ENCODE results near the gene DOK3. TPM values are rescaled to one million over a fixed set of nuclear protein-coding genes. Genes with fewer than 3 reads are reported as not detected.

Gene DOK3
- total RNA-seq, 1 experiment from 2014 or later = 138 TPM

- H3K27me3 ChIP-seq (ENCODE audit: low read length) = no peaks in the 10 kb centered on the region
- no peak overlapping the region for H3K4me3 ChIP-seq (ENCODE audit: low read length)
- H3K27ac ChIP-seq (ENCODE audit: low read length) = no peak overlapping the region
- no peak overlapping the region for H2AFZ ChIP-seq (ENCODE audit: low read length)
- H3K4me1 ChIP-seq (ENCODE audit: low read length) = no peaks in the 10 kb centered on the region
- no peak overlapping the region for H3K4me2 ChIP-seq (ENCODE audit: low read depth, low read length, poor library complexity, severe bottlenecking)
- H3K9me3 ChIP-seq (ENCODE audit: low read length) = no peaks in the 10 kb centered on the region
- no peak overlapping the region for H3K9ac ChIP-seq (ENCODE audit: low read length)
- no peaks in the 10 kb centered on the region for H4K20me1 ChIP-seq (ENCODE audit: insufficient read depth, low read depth, low read length)
- DNase-seq = no peak
- H3K36me3 ChIP-seq (ENCODE audit: insufficient read depth, low read length) = peaks cover 8% of the 10 kb centered on the region; the same call in 1 of the 2 replicates
- no peaks in the 10 kb centered on the region for H3K9me2 ChIP-seq (replicated peaks; ENCODE audit: insufficient read depth, low read length)
- 0 out of 2 replicates have a peak, but pooled peaks cover 5% of the 10 kb centered on the region for H3K79me2 ChIP-seq (ENCODE audit: low read length)
These were observed 19.9 kb upstream of the DOK3 start for GRCh38 chr5:177529247-177530203.

- Histone ChIP-seq H3K36me3 (ENCODE audit: insufficient read depth, low read length) (peaks cover 8% of the 10 kb centered on the region; the same call in 1 of the 2 replicates), H3K27ac (ENCODE audit: low read length) (no peak overlapping the region), H2AFZ (ENCODE audit: low read length) (no peak overlapping the region), H3K9ac (ENCODE audit: low read length) (no peak overlapping the region), H3K4me2 (ENCODE audit: low read depth, low read length, poor library complexity, severe bottlenecking) (no peak overlapping the region), H3K79me2 (ENCODE audit: low read length) (0 out of 2 replicates have a peak, but pooled peaks cover 1% of the 10 kb centered on the region), H3K9me2 (replicated peaks; ENCODE audit: insufficient read depth, low read length) (no peaks in the 10 kb centered on the region), H3K4me3 (ENCODE audit: low read length) (no peak overlapping the region), H4K20me1 (ENCODE audit: insufficient read depth, low read depth, low read length) (no peaks in the 10 kb centered on the region), H3K4me1 (ENCODE audit: low read length) (no peaks in the 10 kb centered on the region), H3K27me3 (ENCODE audit: low read length) (no peaks in the 10 kb centered on the region), H3K9me3 (ENCODE audit: low read length) (no peaks in the 10 kb centered on the region)
- no peak for DNase-seq
These were observed 19.0 kb upstream of the DOK3 start for GRCh38 chr5:177528631-177529030.

GRCh38 chr5:177527595-177527994, 18.0 kb upstream of the DOK3 start:
- Histone ChIP-seq H3K9ac (ENCODE audit: low read length) (no peak overlapping the region), H3K4me2 (ENCODE audit: low read depth, low read length, poor library complexity, severe bottlenecking) (no peak overlapping the region), H3K9me3 (ENCODE audit: low read length) (no peaks in the 10 kb centered on the region), H3K9me2 (replicated peaks; ENCODE audit: insufficient read depth, low read length) (no peaks in the 10 kb centered on the region), H3K79me2 (ENCODE audit: low read length) (no peaks in the 10 kb centered on the region), H3K4me1 (ENCODE audit: low read length) (no peaks in the 10 kb centered on the region), H3K4me3 (ENCODE audit: low read length) (no peak overlapping the region), H4K20me1 (ENCODE audit: insufficient read depth, low read depth, low read length) (no peaks in the 10 kb centered on the region), H3K27me3 (ENCODE audit: low read length) (no peaks in the 10 kb centered on the region), H2AFZ (ENCODE audit: low read length) (no peak overlapping the region), H3K36me3 (ENCODE audit: insufficient read depth, low read length) (peaks cover 8% of the 10 kb centered on the region; the same call in 1 of the 2 replicates), H3K27ac (ENCODE audit: low read length) (no peak overlapping the region)
- no peak for DNase-seq

GRCh38 chr5:177526791-177527190, 17.2 kb upstream of the DOK3 start:
- Histone ChIP-seq H2AFZ (ENCODE audit: low read length) (no peak overlapping the region), H3K27ac (ENCODE audit: low read length) (no peak overlapping the region), H3K9me3 (ENCODE audit: low read length) (no peaks in the 10 kb centered on the region), H3K9me2 (replicated peaks; ENCODE audit: insufficient read depth, low read length) (no peaks in the 10 kb centered on the region), H4K20me1 (ENCODE audit: insufficient read depth, low read depth, low read length) (no peaks in the 10 kb centered on the region), H3K4me1 (ENCODE audit: low read length) (peaks cover 5% of the 10 kb centered on the region), H3K4me3 (ENCODE audit: low read length) (no peak overlapping the region), H3K79me2 (ENCODE audit: low read length) (no peaks in the 10 kb centered on the region), H3K27me3 (ENCODE audit: low read length) (no peaks in the 10 kb centered on the region), H3K36me3 (ENCODE audit: insufficient read depth, low read length) (peaks cover 4% of the 10 kb centered on the region; the same call in 1 of the 2 replicates), H3K4me2 (ENCODE audit: low read depth, low read length, poor library complexity, severe bottlenecking) (no peak overlapping the region), H3K9ac (ENCODE audit: low read length) (no peak overlapping the region)
- no peak for DNase-seq

- Histone ChIP-seq H2AFZ (ENCODE audit: low read length) (no peak overlapping the region), H3K9ac (ENCODE audit: low read length) (no peak overlapping the region), H3K36me3 (ENCODE audit: insufficient read depth, low read length) (peaks cover 4% of the 10 kb centered on the region; the same call in 1 of the 2 replicates)
These were observed 16.6 kb upstream of the DOK3 start for GRCh38 chr5:177526191-177526590.

GRCh38 chr5:177524941-177525655, 15.5 kb upstream of the DOK3 start:
- H3K36me3 ChIP-seq (ENCODE audit: insufficient read depth, low read length) = 0 out of 2 replicates have a peak, but pooled peaks cover 4% of the 10 kb centered on the region
- H4K20me1 ChIP-seq (ENCODE audit: insufficient read depth, low read depth, low read length) = no peaks in the 10 kb centered on the region
- H2AFZ ChIP-seq (ENCODE audit: low read length) = no peak overlapping the region
- DNase-seq = no peak
- H3K4me2 ChIP-seq (ENCODE audit: low read depth, low read length, poor library complexity, severe bottlenecking) = no peak overlapping the region
- no peaks in the 10 kb centered on the region for H3K27me3 ChIP-seq (ENCODE audit: low read length)
- H3K9me2 ChIP-seq (replicated peaks; ENCODE audit: insufficient read depth, low read length) = no peaks in the 10 kb centered on the region
- no peaks in the 10 kb centered on the region for H3K79me2 ChIP-seq (ENCODE audit: low read length)
- H3K9me3 ChIP-seq (ENCODE audit: low read length) = no peaks in the 10 kb centered on the region
- no peak overlapping the region for H3K27ac ChIP-seq (ENCODE audit: low read length)
- H3K4me1 ChIP-seq (ENCODE audit: low read length) = peaks cover 17% of the 10 kb centered on the region
- H3K4me3 ChIP-seq (ENCODE audit: low read length) = no peak overlapping the region
- no peak overlapping the region for H3K9ac ChIP-seq (ENCODE audit: low read length)

More at GRCh38 chr5:177526191-177526590, 16.6 kb upstream of the DOK3 start:
- Histone ChIP-seq H3K79me2 (ENCODE audit: low read length) (no peaks in the 10 kb centered on the region), H3K4me3 (ENCODE audit: low read length) (no peak overlapping the region), H3K4me1 (ENCODE audit: low read length) (peaks cover 11% of the 10 kb centered on the region), H3K27me3 (ENCODE audit: low read length) (no peaks in the 10 kb centered on the region), H3K4me2 (ENCODE audit: low read depth, low read length, poor library complexity, severe bottlenecking) (no peak overlapping the region), H3K27ac (ENCODE audit: low read length) (no peak overlapping the region), H4K20me1 (ENCODE audit: insufficient read depth, low read depth, low read length) (no peaks in the 10 kb centered on the region), H3K9me2 (replicated peaks; ENCODE audit: insufficient read depth, low read length) (no peaks in the 10 kb centered on the region), H3K9me3 (ENCODE audit: low read length) (no peaks in the 10 kb centered on the region)
- DNase-seq = no peak

GRCh38 chr5:177524539-177524900, 14.9 kb upstream of the DOK3 start:
- no peaks in the 10 kb centered on the region for H3K9me3 ChIP-seq (ENCODE audit: low read length)
- no peak overlapping the region for H3K9ac ChIP-seq (ENCODE audit: low read length)
- no peak for DNase-seq
- peaks cover 20% of the 10 kb centered on the region for H3K4me1 ChIP-seq (ENCODE audit: low read length)
- H3K4me3 ChIP-seq (ENCODE audit: low read length) = no peak overlapping the region
- peaks cover 3% of the 10 kb centered on the region for H3K79me2 ChIP-seq (ENCODE audit: low read length)
- no peak overlapping the region for H3K4me2 ChIP-seq (ENCODE audit: low read depth, low read length, poor library complexity, severe bottlenecking)
- H3K9me2 ChIP-seq (replicated peaks; ENCODE audit: insufficient read depth, low read length) = no peaks in the 10 kb centered on the region
- no peaks in the 10 kb centered on the region for H3K27me3 ChIP-seq (ENCODE audit: low read length)
- H2AFZ ChIP-seq (ENCODE audit: low read length) = no peak overlapping the region
- H3K27ac ChIP-seq (ENCODE audit: low read length) = no peak overlapping the region
- H3K36me3 ChIP-seq (ENCODE audit: insufficient read depth, low read length) = 0 out of 2 replicates have a peak, but pooled peaks cover 4% of the 10 kb centered on the region
- H4K20me1 ChIP-seq (ENCODE audit: insufficient read depth, low read depth, low read length) = no peaks in the 10 kb centered on the region
